NCI-H2227 treated with DMSO at 0.1 percent for 48 hours (cell line): ENCODE data around the gene TM9SF2.
A peak's percentile ranks its signal among the peaks of the same experiment; 100 is the strongest.

Experiments used
- DNase-seq: peaks from one replicate; lab custom pipeline; 2025; lab: John Stamatoyannopoulos, UW

Gene TM9SF2

DNA sequence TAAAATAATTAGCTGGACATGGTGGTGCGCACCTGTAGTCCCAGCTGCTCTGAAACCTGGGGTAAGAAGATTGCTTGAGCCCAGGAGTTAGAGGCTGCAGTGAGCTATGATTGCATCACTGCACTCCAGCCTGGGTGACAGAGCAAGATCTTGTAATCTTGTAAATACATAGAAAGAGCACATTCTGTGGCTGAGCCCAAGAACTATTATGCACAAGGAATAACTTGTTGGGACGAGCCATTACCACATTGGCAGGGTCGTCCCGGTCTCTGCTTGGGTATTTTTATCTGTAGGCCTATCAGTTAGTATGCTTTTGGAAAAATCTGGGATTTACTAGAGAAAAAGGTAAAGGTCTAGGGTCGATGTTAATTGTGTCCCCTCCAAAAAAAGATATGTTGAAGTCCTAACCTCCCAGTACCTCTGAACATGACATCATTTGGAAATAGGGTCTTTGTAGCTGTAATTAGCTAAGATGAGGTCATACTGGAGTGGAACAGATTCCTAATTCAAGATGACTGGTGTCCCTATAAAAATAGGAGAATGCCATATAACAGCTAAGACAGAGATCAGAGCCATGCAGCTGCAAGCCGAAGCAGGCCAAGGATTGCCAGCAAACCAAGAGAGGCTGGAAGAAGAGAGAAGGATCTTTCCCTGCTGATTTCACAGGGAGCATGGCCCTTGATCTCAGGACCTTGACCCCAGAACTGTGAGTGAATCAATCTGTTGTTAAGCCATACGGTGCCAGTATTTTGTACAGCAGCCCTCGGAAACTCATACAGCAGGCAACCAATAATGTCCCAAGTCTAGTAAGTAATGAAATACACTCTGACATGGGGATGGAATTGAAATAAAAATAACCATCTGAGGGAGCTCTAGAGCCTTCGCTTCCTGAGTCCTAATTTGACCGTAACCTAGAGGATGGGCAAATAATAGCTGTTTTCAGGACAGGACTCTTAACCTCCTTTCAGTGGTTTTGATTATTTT is 77.0 kb downstream of the TM9SF2 start:
- no peak for DNase-seq

DNA sequence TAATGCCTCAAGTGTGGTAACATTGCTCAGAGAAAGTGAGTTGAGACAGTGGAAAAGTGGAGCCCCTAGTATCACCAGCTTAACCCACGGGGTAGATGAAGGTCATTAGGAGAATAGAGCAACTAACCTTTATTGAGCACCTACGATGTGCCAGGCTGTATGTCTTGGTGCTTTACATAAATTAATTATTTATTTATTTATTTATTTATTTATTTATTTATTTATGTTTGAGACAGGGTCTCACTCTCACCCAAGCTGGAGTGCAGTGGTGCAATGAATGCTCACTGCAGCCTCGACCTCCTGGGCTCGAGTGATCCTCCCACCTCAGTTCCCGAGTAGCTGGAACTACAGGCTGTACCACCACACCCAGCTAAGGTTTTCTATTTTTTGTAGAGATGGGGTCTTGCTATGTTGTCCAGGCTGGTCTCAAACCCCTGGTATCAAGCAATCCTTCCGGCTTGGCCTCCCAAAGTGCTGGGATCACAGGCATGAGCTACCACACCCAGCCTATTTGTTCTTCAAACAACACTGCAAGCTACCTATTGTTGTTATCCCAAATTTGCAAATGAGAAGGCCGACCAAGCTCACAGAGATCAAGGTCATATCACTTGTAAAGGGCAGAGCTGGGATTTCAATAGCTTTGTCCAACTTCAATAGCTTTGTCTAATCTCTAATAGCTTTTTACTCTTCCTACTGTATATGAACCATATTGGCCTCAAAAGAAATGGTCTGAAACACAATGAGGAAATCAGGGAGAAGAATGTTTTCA is 79.4 kb downstream of the TM9SF2 start:
- DNase-seq = no peak

DNA sequence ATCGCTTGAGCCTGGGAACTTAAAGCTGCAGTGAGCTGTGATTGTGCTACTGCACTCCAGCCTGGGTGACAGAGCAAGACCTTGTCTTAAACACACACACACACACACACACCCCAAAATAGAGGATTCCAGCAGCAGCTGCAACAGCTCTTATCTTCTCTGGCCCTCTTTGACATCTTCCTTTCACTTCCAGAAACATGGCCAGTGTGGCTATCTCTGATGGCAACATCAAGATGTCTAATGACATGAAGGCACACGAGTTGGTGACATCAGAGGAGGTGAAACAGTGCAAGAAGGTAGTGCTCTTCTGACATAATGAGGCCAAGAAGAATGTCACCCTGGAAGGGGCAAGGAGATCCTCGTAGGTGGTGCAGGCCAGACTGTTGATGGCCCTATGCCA is 81.2 kb downstream of the TM9SF2 start:
- DNase-seq = no peak

DNA sequence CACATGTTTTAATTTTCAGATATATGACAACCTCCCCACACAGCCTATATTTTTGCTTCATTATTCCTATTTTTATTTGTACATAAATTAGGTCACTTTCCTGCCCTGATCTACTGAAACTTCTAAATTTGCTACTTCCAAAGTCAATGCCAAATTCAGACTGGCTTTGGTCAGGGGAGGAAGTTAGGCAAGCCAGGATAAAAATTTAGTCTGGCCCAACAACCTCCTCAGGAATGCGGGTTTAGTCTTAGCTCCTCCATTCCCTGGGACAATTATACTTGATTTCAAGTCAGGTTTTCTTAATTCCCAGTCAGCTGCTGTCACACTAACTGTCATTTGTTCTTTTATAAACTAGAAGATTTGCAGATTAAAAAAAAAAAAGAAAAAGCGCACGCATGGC is 84.3 kb downstream of the TM9SF2 start:
- DNase-seq = no peak

DNA sequence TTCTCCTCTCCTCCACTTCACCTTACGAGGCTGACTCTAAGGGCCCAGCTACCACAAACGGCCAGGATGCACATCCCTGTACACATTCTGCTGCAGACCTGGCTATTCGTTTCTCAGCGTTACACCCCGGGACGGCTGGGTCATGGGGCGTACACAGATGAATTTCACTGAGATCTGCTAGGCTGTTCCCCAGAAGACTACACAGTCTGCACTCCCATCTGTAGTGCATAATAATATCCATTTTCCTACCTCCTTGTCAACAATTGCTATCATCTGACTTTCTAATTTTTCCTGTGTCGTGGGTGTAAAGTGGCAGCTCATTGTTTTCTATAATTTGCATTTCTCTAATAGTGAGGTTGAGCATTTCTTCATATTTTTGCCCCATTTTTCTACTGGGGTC is 85.7 kb downstream of the TM9SF2 start:
- DNase-seq = no peak

DNA sequence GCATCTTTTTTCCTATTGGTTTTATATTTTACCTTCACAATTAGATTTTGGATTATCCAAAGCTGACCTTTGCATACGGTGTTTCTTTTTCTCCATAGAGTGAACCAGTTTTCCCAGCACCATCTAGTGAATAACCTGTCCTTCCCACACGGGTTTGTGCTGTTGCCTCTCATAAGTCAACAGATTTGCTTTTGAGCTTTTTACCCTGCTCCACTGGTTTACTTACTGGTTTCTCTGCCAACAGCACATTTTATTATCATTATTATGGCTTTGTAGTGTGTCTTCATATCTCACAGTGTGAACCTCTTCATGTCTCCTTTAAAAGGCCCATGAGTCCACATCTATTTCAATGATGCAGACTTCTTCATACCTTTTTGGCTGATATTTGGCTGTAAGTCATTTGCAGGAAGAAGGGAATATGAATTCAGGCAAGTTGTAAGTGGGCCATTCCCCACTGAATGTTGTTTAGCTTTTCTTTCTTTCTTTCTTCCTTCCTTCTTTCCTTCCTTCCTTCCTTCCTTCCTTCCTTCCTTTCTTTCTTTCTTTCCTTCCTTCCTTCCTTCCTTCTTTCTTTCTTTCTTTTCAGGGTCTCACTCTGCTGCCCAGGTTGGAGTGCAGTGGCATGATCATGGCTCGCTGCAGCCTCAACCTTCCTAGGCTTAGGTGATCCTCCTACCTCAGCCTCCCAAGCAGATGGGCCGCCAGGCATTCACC is 86.8 kb downstream of the TM9SF2 start:
- no peak for DNase-seq

DNA sequence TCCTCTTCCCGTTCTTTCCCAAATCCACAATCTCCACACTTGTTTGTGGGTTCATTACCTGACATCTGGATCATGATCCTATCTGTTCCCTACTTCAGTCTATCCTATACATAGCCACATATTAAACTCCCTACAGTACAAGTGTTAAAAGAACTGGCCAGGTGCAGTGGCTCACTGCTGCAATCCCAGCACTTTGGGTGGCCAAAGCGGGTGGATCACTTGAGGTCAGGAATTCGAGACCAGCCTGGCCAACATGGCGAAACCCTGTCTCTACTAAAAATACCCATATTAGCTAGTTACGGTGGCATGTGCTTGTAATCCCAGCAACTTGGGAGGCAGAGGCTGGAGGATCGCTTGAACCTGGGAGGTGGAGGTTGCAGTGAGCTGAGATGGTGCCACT is 88.3 kb downstream of the TM9SF2 start:
- DNase-seq = no peak

DNA sequence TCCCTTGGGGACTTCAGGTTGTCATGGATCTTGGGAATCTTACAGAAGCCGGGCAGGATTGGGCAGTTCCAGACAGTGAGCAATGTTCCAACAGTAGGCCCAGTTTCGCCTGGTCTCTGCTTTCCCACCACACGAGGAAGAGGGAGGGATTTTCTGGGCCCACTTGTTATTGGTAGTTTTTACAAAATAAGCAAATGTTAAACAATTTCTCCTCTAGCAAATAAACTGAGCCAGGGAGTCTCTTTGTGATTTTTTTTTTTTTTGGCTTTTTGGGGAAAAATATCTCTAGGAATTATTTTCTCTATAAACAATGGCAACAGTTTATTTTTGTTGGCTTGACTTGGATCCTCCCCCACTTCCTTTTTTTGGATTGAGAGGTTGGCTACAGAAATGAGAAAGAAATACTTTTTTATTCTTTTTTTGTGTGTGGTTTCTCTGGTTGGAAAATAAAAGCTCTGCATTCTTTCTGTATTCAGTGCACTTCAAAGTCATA is 89.3 kb downstream of the TM9SF2 start:
- DNase-seq = no peak

DNA sequence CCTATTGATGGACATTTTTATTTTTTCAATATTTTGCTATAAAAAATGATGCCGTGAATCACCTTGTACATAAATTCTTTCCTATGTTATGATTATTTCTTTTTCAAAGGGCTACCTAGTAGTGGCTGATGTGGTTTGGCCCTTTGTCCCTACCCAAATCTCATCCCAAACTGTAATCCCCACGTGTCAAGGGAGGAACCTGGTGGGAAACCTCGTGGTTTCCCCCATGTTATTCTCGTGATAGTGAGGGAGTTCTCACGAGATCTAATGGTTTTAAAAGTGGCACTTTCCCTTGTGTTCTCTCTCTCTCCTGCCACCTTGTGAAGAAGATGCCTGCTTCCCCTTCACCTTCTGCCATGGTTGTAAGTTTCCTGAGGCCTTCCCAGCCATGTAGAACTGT is 94.9 kb downstream of the TM9SF2 start:
- no peak for DNase-seq

DNA sequence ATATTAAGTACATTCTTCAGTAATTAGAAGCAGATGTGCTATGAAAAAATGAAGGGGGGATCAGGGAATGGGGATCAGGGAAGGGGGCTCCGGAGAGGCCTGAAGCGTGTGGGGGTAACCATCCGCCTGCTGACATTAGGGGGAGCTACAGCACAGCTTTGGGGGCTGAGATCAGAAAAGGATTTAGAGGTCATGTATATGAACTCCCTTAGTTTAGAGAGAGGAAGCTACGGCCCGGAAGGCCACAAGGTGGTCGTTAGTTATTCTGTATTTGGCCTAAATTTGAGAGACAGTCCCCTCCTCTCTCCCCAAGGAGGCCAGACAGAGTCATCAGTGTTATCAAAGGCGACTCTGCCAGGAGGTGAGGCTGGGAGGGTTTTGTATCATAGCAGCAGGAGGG is 99.0 kb downstream of the TM9SF2 start:
- no peak for DNase-seq

DNA sequence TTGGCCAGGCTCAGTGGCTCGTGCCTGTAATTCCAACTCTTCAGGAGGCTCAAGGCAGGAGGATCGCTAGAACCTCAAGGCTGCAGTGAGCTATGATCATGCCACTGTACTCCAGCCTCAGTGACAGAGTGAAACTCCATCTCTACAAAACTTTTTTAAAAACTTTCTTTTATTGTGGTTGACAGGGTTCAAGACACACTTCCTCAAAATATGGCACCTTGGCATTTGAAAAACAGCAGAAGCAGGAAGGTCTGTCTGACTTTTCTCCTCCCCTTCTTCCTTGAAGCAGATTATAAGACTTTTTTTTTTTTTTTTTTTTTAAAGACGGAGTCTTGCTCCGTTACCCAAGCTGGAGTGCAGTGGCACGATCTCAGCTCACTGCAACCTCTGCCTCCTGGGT is 100.3 kb downstream of the TM9SF2 start:
- no peak for DNase-seq

DNA sequence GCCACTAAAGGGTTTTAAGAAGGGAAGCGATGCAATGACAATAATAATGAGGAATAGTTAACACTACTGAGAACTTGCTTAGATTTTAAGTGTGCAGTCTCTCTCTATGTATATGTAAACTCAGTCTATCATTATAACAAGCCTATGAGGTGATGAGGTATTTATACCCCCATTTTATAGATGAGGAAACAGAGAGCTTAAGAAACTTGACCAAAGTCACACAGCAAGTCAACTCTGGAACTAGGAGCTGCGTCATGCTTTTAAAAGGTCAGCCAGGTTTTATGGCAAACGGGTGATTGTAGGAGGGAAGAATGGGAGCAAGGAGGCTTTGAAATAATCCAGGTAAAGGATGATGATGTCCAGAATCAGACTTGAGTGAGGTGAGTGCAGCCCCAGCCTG is 103.4 kb downstream of the TM9SF2 start:
- no peak for DNase-seq

DNA sequence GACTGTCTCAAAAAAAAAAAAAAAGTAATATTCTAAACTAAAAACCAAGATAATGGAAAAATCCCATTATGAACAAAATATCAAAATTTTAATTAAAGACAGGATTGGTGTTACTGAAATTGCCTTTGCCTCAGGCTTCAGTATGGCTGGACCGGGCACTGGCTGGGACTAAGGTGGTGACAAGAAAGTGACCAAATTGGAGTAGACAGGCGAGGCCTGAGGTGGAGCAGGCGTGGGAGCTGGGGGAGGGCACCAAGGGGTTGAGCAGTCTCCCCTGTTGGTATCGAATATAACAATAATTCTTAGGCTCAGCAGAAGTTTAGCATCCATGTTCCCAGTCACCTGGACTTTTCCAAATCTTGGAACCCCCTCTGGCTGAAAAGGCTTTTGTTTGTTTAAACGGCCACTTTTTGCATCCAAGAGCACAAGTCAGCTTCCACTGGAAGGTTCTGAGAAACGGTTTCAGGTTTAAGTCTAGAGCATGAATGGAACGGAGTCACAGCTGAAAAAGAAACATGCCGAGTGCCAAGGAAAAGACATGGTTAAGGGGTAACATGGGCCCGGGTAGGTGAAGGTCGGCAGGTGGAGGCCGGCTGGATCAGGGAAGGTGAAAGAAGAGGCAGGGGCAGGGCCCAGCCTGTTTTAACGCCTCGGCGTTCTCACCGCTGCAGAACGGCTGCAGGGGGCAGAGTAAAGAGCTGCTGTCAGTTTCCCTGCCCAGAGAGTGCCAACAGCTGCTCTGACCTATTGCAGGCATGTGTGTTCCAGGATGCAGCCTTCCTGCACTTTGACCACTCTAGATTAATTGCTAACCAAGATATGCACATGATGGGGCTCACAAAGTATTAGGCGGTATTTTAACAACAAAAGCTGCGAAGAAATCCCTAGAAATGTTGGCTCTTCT is 104.4 kb downstream of the TM9SF2 start:
- peak; percentile 51 for DNase-seq

DNA sequence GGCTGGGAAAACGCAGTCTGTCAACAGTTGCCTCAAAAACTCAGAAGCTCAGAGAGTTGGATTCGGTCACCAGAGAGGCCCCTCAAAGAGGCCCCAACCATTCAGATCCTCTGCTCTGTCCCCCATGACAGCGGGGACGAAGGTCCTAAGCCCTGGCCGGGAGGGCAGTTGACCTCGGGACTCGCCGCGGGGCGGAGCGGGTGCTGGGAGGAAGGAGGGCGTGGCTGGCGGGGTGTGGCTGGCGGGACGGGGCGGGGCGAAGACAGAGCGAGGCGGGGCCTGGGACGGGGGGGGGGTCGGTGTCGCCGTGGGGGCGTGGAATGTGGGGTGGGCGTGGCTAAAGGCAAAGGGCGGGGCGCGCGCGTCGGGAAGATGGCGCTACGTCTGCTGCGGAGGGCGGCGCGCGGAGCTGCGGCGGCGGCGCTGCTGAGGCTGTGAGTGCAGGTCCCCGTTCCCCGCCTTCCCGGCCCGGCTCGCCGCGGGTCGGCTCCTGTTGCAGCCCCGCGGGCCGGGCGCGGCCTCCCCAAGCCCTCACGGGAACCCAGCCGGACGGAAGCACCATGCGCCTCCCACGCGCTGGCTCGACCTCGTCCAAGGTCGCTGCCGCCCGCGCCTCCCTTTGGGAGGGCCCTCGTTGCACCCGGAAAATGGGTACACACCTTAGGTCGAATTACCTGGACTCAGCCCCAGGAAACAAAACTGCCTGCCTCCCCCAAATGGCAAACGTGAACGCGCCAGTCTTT is 105.2 kb downstream of the TM9SF2 start, which contains the start of gene CLYBL:
CLYBL (plus strand) TSS at position 367 of the 743 bp plus-strand sequence.
- peak; percentile 67 for DNase-seq

DNA sequence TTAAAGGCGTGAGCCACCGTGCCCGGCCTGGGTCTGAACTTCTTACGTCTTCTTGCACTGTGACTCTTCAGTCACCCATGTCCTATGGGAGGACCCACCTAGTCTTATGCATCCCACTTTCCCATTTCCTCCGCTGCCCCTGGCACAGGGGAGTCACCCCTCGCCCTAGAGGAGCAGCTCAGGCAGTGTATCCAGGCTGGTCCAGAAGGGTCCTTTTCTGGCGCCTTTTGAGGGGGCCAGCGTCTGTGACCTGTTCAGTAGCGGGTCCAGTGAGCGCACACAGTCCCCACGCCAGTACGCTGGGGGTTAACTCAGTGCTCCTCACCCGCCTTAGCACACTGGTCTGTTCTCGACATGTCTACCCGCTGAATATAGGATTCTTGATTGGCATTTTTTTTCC is 107.1 kb downstream of the TM9SF2 start:
- no peak for DNase-seq

DNA sequence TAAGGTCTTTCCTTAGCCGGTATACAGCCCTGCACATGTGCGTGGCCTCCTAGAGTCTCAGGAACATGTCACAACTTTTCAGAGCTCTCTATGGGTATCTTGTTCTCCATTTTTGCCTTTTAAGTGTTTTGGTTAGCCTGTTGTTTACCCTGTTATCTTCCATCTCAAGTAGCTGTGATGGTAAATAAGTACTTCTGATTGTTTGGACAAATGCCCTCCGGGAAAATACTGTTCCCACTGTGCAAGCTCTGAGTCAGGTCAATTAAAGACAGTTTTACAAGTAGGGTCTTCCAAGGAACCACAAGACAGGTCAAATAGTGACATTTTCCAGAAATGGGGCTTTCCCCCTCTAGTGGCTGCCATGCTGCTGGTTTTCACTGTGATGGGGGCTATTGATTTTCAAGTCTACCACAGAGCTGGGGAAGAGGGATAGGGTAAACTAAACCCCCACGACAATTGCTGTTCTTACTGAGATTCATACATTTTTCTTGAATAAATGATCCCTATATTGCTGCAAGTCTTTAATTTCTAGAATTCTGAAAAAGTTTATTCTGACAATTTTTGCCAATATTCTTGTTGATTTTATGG is 109.5 kb downstream of the TM9SF2 start:
- peak; percentile 61 for DNase-seq
